Loucy (cell line): Measurements from ENCODE around the gene PNMA8C.

Source experiments
- H2AFZ ChIP-seq: fragments of 200-600 bp; sonication (generic); 2 replicates; pipeline ENCODE4 v1.6.0; 2016; ENCODE audit warnings: antibody characterized with exemption, mild to moderate bottlenecking, low read length, moderate library complexity
- H3F3A ChIP-seq: fragments of 200-600 bp; 2 replicates; pipeline ENCODE4 v1.6.0; 2016; ENCODE audit warnings: antibody characterized with exemption, low read depth, mild to moderate bottlenecking
- H3K27me3 ChIP-seq: fragments of 200-600 bp; sonication (generic); 2 replicates; pipeline ENCODE4 v1.6.1; 2014; ENCODE audit warnings: low read length, mild to moderate bottlenecking; ENCODE audit not compliant: insufficient read depth, poor library complexity, severe bottlenecking
- H3K36me3 ChIP-seq: fragments of 200-600 bp; sonication (generic); 2 replicates; pipeline ENCODE4 v1.6.1; 2016; ENCODE audit warnings: low read length; ENCODE audit not compliant: insufficient read depth
- H3K4me1 ChIP-seq: fragments of 200-600 bp; sonication (generic); 2 replicates; pipeline ENCODE4 v1.5.1; 2014; ENCODE audit warnings: low read length, mild to moderate bottlenecking; ENCODE audit not compliant: insufficient read depth, poor library complexity, severe bottlenecking
- H3K4me2 ChIP-seq: fragments of 200-600 bp; sonication (generic); 2 replicates; pipeline ENCODE4 v1.6.0; 2014; ENCODE audit warnings: antibody characterized with exemption, low read length, low read depth, mild to moderate bottlenecking; ENCODE audit not compliant: poor library complexity, severe bottlenecking
- H3K4me3 ChIP-seq: fragments of 200-600 bp; sonication (generic); 2 replicates; pipeline ENCODE4 v1.5.1; 2014; ENCODE audit warnings: low read length, mild to moderate bottlenecking, mixed read lengths; ENCODE audit not compliant: poor library complexity, severe bottlenecking
- H3K79me2 ChIP-seq: fragments of 200-600 bp; sonication (generic); 2 replicates; pipeline ENCODE4 v1.6.1; 2014; ENCODE audit warnings: low read length; ENCODE audit not compliant: insufficient read depth
- H3K9ac ChIP-seq: fragments of 200-600 bp; sonication (generic); 2 replicates; pipeline ENCODE4 v1.6.0; 2014; ENCODE audit warnings: mild to moderate bottlenecking, low read depth, low read length, moderate library complexity; ENCODE audit not compliant: poor library complexity, severe bottlenecking
- H3K9me2 ChIP-seq: fragments of 200-600 bp; sonication (generic); replicated peaks from 2 replicates; pipeline ENCODE4 v1.6.1; 2016; ENCODE audit warnings: low read depth, low read length, mixed read lengths
- H3K9me3 ChIP-seq: fragments of 200-600 bp; sonication (generic); 2 replicates; pipeline ENCODE4 v1.6.1; 2014; ENCODE audit warnings: mild to moderate bottlenecking, antibody characterized with exemption, low read length, low read depth; ENCODE audit not compliant: insufficient read depth
- H4K20me1 ChIP-seq: fragments of 200-600 bp; sonication (generic); 2 replicates; pipeline ENCODE4 v1.6.0; 2014; ENCODE audit warnings: antibody characterized with exemption, low read length, mild to moderate bottlenecking; ENCODE audit not compliant: insufficient read depth, poor library complexity, severe bottlenecking
- CTCF ChIP-seq: fragments of 200-600 bp; sonication (generic); conservative IDR thresholded peaks from 2 replicates; pipeline ENCODE4 v1.5.1; 2014; ENCODE audit warnings: mild to moderate bottlenecking, antibody characterized with exemption, low read length
- EZH2phosphoT487 ChIP-seq: fragments of 200-600 bp; IDR thresholded peaks from 2 replicates; pipeline ENCODE4 v1.6.1; 2018; ENCODE audit warnings: antibody characterized with exemption, mild to moderate bottlenecking, moderate library complexity, borderline replicate concordance

PNMA8C gene

GRCh38 chr19:46386996-46387712 lies 41.6 kb downstream of the PNMA8C start:
- H3K4me1 ChIP-seq: no peaks in the 10 kb centered on the region

DNA sequence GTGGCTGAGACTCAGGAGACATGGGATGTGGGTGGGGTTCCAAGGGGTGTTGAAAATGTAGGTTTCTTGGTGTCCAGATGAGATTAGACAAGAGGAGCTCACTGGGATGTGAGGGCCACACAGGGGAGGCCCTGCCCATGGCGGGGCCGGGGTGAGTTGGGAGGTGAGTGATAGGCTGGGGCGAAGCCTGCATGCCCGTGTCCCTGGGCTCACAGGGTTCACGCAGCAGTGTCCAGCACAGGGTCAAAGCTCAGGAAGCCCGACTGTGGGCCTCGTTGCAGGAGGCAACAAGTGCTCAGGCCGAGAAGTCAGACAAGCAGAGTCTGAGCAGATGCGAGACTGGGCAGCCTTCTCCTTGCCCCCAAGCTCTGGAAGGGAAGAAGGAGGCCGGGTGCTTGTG lies 42.6 kb downstream of the PNMA8C start:
- Histone ChIP-seq H3K27me3 (no peaks in the 10 kb centered on the region), H3K4me2 (no peak overlapping the region), H3K4me3 (no peak overlapping the region), H3K9ac (no peak overlapping the region), H2AFZ (no peak overlapping the region), H3K9me2 (no peaks in the 10 kb centered on the region), H3K36me3 (peaks cover 96% of the 10 kb centered on the region; the same call in 1 of the 2 replicates), H3F3A (no peaks in the 10 kb centered on the region), H3K9me3 (no peaks in the 10 kb centered on the region), H4K20me1 (no peaks in the 10 kb centered on the region), H3K79me2 (no peaks in the 10 kb centered on the region), H3K4me1 (no peaks in the 10 kb centered on the region)
- TF ChIP-seq CTCF: no peak
- no peak for TF ChIP-seq EZH2phosphoT487

More at GRCh38 chr19:46386996-46387712, 41.6 kb downstream of the PNMA8C start:
- TF ChIP-seq EZH2phosphoT487 (no peak), CTCF (no peak)
- H3K36me3 ChIP-seq: peaks cover 93% of the 10 kb centered on the region; the same call in 1 of the 2 replicates
- no peak overlapping the region for H3K9ac ChIP-seq
- no peak overlapping the region for H3K4me3 ChIP-seq
- no peaks in the 10 kb centered on the region for H3K27me3 ChIP-seq
- no peak overlapping the region for H2AFZ ChIP-seq
- no peak overlapping the region for H3K4me2 ChIP-seq
- no peaks in the 10 kb centered on the region for H3K79me2 ChIP-seq
- H3K9me2 ChIP-seq: no peaks in the 10 kb centered on the region
- H4K20me1 ChIP-seq: no peaks in the 10 kb centered on the region
- H3K9me3 ChIP-seq: no peaks in the 10 kb centered on the region
- H3F3A ChIP-seq: no peaks in the 10 kb centered on the region

DNA sequence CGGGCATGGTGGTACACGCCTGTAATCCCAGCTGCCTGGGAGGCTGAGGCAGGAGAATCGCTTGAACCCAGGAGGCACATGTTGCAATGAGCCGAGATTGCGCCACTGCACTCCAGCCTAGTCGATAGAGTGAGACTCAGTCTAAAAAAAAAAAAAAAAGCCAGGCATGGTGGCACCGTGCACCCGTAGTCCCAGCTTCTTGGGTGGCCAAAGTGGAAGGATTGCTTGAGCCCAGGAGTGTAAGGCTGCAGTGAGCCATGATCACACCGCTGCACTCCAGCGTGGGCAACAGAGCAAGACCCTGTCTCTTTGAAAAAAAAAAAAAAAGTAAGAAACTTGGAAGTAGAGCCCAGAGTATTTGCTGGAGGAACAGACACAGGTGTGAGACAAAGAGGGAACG lies 43.1 kb downstream of the PNMA8C start:
- Histone ChIP-seq H3K27me3 (no peaks in the 10 kb centered on the region), H2AFZ (no peak overlapping the region), H3K9me3 (no peaks in the 10 kb centered on the region), H3K9ac (no peak overlapping the region), H3K79me2 (no peaks in the 10 kb centered on the region), H3F3A (no peaks in the 10 kb centered on the region), H3K4me2 (no peak overlapping the region), H3K4me3 (no peak overlapping the region), H3K9me2 (no peaks in the 10 kb centered on the region), H3K4me1 (no peaks in the 10 kb centered on the region), H4K20me1 (no peaks in the 10 kb centered on the region), H3K36me3 (peaks cover 95% of the 10 kb centered on the region; the same call in 1 of the 2 replicates)
- TF ChIP-seq CTCF: no peak
- TF ChIP-seq EZH2phosphoT487: no peak
